ENCODE measurements around the gene BEX1.
A peak's percentile ranks its signal among the peaks of the same experiment; 100 is the strongest.

BEX1 gene

DNA sequence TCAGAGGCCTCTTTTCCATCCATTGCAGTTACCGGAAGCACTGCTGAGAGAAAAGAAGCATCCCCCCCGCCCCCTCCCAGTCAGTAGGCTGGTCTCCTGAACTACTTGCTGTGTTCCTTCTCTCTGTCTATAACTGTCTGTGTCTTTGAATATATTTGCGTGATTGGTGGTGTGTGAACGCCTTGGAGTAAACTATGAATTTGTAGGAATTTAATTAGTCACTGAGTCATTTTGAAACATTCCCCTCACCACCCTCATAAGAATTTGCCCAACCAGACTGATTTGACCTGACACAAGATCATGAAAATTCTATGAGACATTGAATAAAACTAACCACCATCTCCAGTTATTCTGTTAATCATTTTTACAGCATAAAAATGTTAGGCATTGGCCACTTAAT is 35.7 kb upstream of the BEX1 start:
- no peaks in the 10 kb centered on the region for H3K36me3 ChIP-seq (ENCODE audit: insufficient read depth, insufficient read length, low read length)
- TF ChIP-seq YY1 (IDR thresholded peaks at IDR 0.05; ENCODE audit: insufficient read depth, insufficient read length) (no peak), SUZ12 (IDR thresholded peaks at IDR 0.05; ENCODE audit: extremely low read depth, insufficient read depth, insufficient read length) (no peak)
- H3K4me3 ChIP-seq (ENCODE audit: insufficient read length, low read depth), result no peak overlapping the region
- H3K27me3 ChIP-seq (ENCODE audit: insufficient read depth, insufficient read length), result no peaks in the 10 kb centered on the region
- no peak for DNase-seq (ENCODE audit: low read depth, low spot score)
- H3K9ac ChIP-seq (ENCODE audit: insufficient read length, low read depth), result no peak overlapping the region
- no peaks in the 10 kb centered on the region; the same call in 1 of the 2 replicates for H3K9me3 ChIP-seq (ENCODE audit: insufficient read depth, low read length)
- no peaks in the 10 kb centered on the region for H3K4me1 ChIP-seq (ENCODE audit: insufficient read depth, insufficient read length)

DNA sequence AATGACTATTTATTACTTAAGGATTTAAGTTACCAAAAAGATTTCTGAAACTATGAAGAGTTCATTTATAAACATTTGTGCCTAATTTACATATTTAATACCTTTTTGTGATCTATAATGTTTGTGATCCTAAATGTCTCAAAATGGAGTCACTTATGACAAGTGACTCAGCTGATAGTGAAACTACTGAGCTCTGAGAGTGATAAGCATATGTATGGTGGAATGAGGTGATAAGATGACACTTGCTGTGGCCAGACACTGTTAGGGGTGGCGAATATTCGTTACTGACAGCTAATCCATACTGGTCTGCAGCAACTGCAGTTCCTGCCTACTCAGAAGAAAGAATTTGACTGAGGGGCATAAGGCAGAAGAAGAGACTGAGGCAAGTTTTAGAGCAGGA is 34.5 kb upstream of the BEX1 start:
- H3K36me3 ChIP-seq (ENCODE audit: insufficient read depth, insufficient read length, low read length), result no peaks in the 10 kb centered on the region
- H3K9ac ChIP-seq (ENCODE audit: insufficient read length, low read depth), result no peak overlapping the region
- peak; percentile 13 for DNase-seq (ENCODE audit: low read depth, low spot score)
- peaks cover 7% of the 10 kb centered on the region; the same call in 1 of the 2 replicates for H3K9me3 ChIP-seq (ENCODE audit: insufficient read depth, low read length)
- no peak for TF ChIP-seq YY1 (IDR thresholded peaks at IDR 0.05; ENCODE audit: insufficient read depth, insufficient read length)
- no peak for TF ChIP-seq ZNF274 (IDR thresholded peaks at IDR 0.05; ENCODE audit: low read depth, low read length)
- TF ChIP-seq SUZ12 (IDR thresholded peaks at IDR 0.05; ENCODE audit: extremely low read depth, insufficient read depth, insufficient read length), result no peak
- H3K4me3 ChIP-seq (ENCODE audit: insufficient read length, low read depth), result no peak overlapping the region
- H3K27me3 ChIP-seq (ENCODE audit: insufficient read depth, insufficient read length), result no peaks in the 10 kb centered on the region
- no peaks in the 10 kb centered on the region for H3K4me1 ChIP-seq (ENCODE audit: insufficient read depth, insufficient read length)

DNA sequence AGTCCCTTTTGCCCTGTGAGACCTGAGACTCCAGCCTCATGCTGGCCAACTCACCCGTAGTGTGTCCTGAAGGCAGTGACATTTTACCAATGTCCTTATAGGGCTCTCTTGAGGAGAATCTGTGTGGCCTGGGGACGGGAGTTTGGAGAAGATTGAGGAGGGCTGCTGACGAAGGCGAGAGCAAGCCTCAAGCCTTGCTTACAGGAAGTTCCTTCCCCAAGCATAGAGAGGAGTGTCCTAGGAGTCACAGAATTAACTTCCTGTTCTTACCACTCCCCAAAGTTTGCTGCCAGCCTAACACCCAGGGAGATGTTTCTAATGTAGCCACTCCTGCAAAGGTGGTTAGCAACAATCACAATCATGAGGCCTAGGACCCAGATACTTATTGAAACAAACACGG is 29.0 kb upstream of the BEX1 start, which contains the start of gene NXF3:
TSS of gene NXF3 (minus strand) at position 202 of the 400 bp plus-strand sequence. CDS start at position 82, 120 bp downstream.
- DNase-seq (ENCODE audit: low read depth, low spot score), result no peak
- Histone ChIP-seq H3K4me1 (ENCODE audit: insufficient read depth, insufficient read length) (no peaks in the 10 kb centered on the region), H3K36me3 (ENCODE audit: insufficient read depth, insufficient read length, low read length) (no peaks in the 10 kb centered on the region), H3K9ac (ENCODE audit: insufficient read length, low read depth) (no peak within 1 kb of the TSS), H3K4me3 (ENCODE audit: insufficient read length, low read depth) (no peak within 1 kb of the TSS), H3K27me3 (ENCODE audit: insufficient read depth, insufficient read length) (no peaks in the 10 kb centered on the region), H3K9me3 (ENCODE audit: insufficient read depth, low read length) (peaks cover 15% of the 10 kb centered on the region; the same call in 1 of the 2 replicates)
- TF ChIP-seq YY1 (IDR thresholded peaks at IDR 0.05; ENCODE audit: insufficient read depth, insufficient read length) (no peak), ZNF274 (IDR thresholded peaks at IDR 0.05; ENCODE audit: low read depth, low read length) (no peak), SUZ12 (IDR thresholded peaks at IDR 0.05; ENCODE audit: extremely low read depth, insufficient read depth, insufficient read length) (no peak)

DNA sequence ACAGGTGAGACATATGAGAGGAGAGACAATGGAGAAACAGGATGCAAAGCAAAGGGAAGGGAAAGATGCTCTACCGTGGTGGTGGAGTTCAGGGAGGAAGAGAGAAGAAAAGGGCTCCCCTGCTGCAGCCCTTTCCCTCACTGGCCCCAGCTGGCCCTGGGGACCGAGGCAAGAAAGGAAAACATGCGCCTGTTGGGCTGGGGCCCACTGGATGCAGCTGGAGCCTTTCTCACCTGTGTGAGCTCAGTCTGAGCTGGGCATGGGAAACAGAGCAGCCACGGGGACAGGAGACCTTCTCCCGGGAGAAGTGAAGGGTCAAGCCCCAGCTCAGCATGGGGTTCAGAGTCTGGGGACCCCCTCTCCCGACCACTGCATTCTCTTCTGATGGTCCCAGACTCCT is 17.1 kb upstream of the BEX1 start:
- Histone ChIP-seq H3K9me3 (ENCODE audit: insufficient read depth, low read length) (no peaks in the 10 kb centered on the region), H3K27me3 (ENCODE audit: insufficient read depth, insufficient read length) (no peaks in the 10 kb centered on the region), H3K4me1 (ENCODE audit: insufficient read depth, insufficient read length) (no peaks in the 10 kb centered on the region), H3K4me3 (ENCODE audit: insufficient read length, low read depth) (no peak overlapping the region), H3K36me3 (ENCODE audit: insufficient read depth, insufficient read length, low read length) (no peaks in the 10 kb centered on the region), H3K9ac (ENCODE audit: insufficient read length, low read depth) (no peak overlapping the region)
- TF ChIP-seq ZNF274 (IDR thresholded peaks at IDR 0.05; ENCODE audit: low read depth, low read length) (no peak), YY1 (IDR thresholded peaks at IDR 0.05; ENCODE audit: insufficient read depth, insufficient read length) (no peak), SUZ12 (IDR thresholded peaks at IDR 0.05; ENCODE audit: extremely low read depth, insufficient read depth, insufficient read length) (no peak)
- DNase-seq (ENCODE audit: low read depth, low spot score), result no peak

DNA sequence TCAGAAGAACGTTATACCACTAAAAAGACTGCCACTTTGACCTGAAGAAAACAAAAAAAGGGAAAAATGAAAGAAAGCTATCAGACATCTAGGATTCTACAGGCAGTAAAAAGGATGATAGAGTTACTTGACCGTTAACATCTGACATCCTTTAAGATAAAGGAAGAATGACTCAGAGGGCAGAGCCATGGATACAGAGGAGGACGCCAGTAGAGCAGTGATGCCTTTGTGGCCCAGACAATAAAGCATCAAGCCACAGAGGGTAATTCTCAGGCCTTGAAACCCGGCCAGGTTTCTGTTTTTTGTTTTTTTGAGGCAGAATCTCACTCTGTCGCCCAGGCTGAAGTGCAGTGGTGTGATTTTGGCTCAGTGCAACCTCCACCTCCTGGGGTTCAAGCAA is 9.5 kb upstream of the BEX1 start:
- H3K36me3 ChIP-seq (ENCODE audit: insufficient read depth, insufficient read length, low read length), result no peaks in the 10 kb centered on the region
- no peaks in the 10 kb centered on the region for H3K9me3 ChIP-seq (ENCODE audit: insufficient read depth, low read length)
- H3K9ac ChIP-seq (ENCODE audit: insufficient read length, low read depth), result no peak overlapping the region
- H3K27me3 ChIP-seq (ENCODE audit: insufficient read depth, insufficient read length), result no peaks in the 10 kb centered on the region
- DNase-seq (ENCODE audit: low read depth, low spot score), result no peak
- TF ChIP-seq SUZ12 (IDR thresholded peaks at IDR 0.05; ENCODE audit: extremely low read depth, insufficient read depth, insufficient read length), result no peak
- TF ChIP-seq YY1 (IDR thresholded peaks at IDR 0.05; ENCODE audit: insufficient read depth, insufficient read length), result no peak
- no peak for TF ChIP-seq ZNF274 (IDR thresholded peaks at IDR 0.05; ENCODE audit: low read depth, low read length)
- H3K4me1 ChIP-seq (ENCODE audit: insufficient read depth, insufficient read length), result no peaks in the 10 kb centered on the region
- H3K4me3 ChIP-seq (ENCODE audit: insufficient read length, low read depth), result no peak overlapping the region

DNA sequence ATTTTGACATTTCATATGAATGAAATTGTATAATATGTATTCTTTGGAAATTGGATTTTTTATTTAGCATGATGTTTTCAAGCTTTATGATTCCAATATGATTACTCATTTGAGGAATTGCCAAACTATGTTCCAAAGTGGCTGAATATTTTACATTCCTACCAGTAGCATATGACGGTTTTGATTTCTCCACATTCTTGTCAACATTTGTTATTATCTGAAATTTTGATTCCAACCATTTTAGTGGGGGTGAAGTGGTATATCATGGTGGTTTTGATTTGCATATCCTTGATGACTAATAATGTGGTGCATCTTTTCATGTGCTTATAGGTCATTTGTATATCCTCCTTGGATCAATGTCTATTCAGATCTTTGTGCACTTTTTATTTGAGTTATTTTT is 2.6 kb upstream of the BEX1 start:
- no peak for DNase-seq (ENCODE audit: low read depth, low spot score)
- Histone ChIP-seq H3K36me3 (ENCODE audit: insufficient read depth, insufficient read length, low read length) (peaks cover 8% of the 10 kb centered on the region), H3K9me3 (ENCODE audit: insufficient read depth, low read length) (no peaks in the 10 kb centered on the region), H3K27me3 (ENCODE audit: insufficient read depth, insufficient read length) (no peaks in the 10 kb centered on the region), H3K4me1 (ENCODE audit: insufficient read depth, insufficient read length) (peaks cover 2% of the 10 kb centered on the region), H3K4me3 (ENCODE audit: insufficient read length, low read depth) (no peak overlapping the region), H3K9ac (ENCODE audit: insufficient read length, low read depth) (no peak overlapping the region)
- no peak for TF ChIP-seq YY1 (IDR thresholded peaks at IDR 0.05; ENCODE audit: insufficient read depth, insufficient read length)
- TF ChIP-seq SUZ12 (IDR thresholded peaks at IDR 0.05; ENCODE audit: extremely low read depth, insufficient read depth, insufficient read length), result no peak
- TF ChIP-seq ZNF274 (IDR thresholded peaks at IDR 0.05; ENCODE audit: low read depth, low read length), result no peak

DNA sequence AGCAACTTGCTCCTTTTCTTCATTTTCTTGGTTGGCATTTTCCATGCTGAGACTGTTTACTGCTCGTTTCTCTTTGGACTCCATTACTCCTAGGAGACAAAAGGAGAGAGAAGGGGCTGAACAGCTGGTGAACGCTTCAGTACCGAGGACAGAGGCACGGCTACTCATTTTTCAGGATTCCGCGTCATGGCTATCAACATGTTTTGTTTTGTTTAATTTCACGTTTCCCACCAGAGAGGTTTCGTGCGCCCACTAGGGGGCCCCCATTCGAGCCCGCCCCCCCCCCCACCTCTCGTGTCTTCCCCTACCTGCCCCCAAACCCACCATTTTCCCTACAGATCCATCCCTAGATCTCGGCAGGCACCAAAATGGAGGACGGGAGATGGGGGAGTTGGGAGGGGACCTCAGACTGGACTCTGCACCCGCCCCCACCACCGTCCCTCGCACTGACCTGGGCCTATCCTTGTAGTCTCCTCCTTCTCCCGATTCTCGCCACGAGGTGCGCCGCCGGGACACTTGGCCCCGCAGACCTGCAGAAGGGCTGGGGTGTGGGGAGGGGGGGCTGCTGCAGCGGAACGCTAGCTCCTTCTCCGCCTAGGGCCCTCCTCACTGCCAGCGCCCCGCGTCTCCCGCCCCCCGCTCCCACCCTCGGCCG is 653 bp downstream of the BEX1 start:
- peak overlapping the region; percentile 69 for H3K4me3 ChIP-seq (ENCODE audit: insufficient read length, low read depth)
- H3K4me1 ChIP-seq (ENCODE audit: insufficient read depth, insufficient read length), result peaks cover 2% of the 10 kb centered on the region
- H3K36me3 ChIP-seq (ENCODE audit: insufficient read depth, insufficient read length, low read length), result peaks cover 9% of the 10 kb centered on the region
- no peaks in the 10 kb centered on the region for H3K9me3 ChIP-seq (ENCODE audit: insufficient read depth, low read length)
- H3K9ac ChIP-seq (ENCODE audit: insufficient read length, low read depth), result peak overlapping the region; percentile 87
- no peaks in the 10 kb centered on the region for H3K27me3 ChIP-seq (ENCODE audit: insufficient read depth, insufficient read length)
- no peak for TF ChIP-seq ZNF274 (IDR thresholded peaks at IDR 0.05; ENCODE audit: low read depth, low read length)
- TF ChIP-seq YY1 (IDR thresholded peaks at IDR 0.05; ENCODE audit: insufficient read depth, insufficient read length), result peak; percentile 35
- DNase-seq (ENCODE audit: low read depth, low spot score), result no peak
